Adrenal gland (tissue), 12 donors: Measurements from ENCODE around the gene PKD1. TPM values are rescaled to one million over a fixed set of nuclear protein-coding genes. Genes with fewer than 3 reads are reported as not detected.

Experiments
- DNase-seq, 7 donors: peaks; one replicate each; pipeline ENCODE4 v3.0.0-alpha.2; 2019 to 2020
- H3K27ac ChIP-seq, 5 donors: fragments of 200-600 bp; sonication (generic) in 4 of 5; 1 replicate in 3 of 5; 2 replicates in 2 of 5; pipeline versions ENCODE4 v1.5.1 to v1.8.0; 2016 to 2020; ENCODE audit warnings: mild to moderate bottlenecking in 1 of 5
- H3K27me3 ChIP-seq: fragments of 200-600 bp; 2 replicates; pipeline ENCODE4 v1.8.0; 2021
- H3K36me3 ChIP-seq, 2 donors: fragments of 200-600 bp; replicated peaks in 1 of 2; 1 replicate in 1 of 2; 2 replicates in 1 of 2; pipeline versions ENCODE4 v1.5.1 to v1.8.0; 2018 to 2022
- H3K4me1 ChIP-seq, 2 donors: fragments of 200-600 bp; replicated peaks in 1 of 2; 1 replicate in 1 of 2; 2 replicates in 1 of 2; pipeline versions ENCODE4 v1.5.1 to v1.8.0; 2018 to 2021
- H3K4me3 ChIP-seq, 4 donors: fragments of 200-600 bp; sonication (generic) in 3 of 4; one replicate each; pipeline ENCODE4 v1.5.1; 2016 to 2018
- H3K9me3 ChIP-seq, 3 donors: fragments of 200-600 bp; sonication (generic) in 1 of 3; replicated peaks in 1 of 3; 1 replicate in 2 of 3; 2 replicates in 1 of 3; pipeline versions ENCODE4 v1.5.1 to v1.8.0; 2016 to 2021
- POLR2A ChIP-seq, 2 donors: fragments of 450-650 bp; IDR thresholded peaks; one replicate each; pipeline ENCODE4 v1.6.1; 2017; ENCODE audit warnings: antibody characterized with exemption in 2 of 2, mild to moderate bottlenecking in 2 of 2, moderate library complexity in 1 of 2
- WGBS, 4 donors: extraction: QIAGEN DNeasy Blood & Tissue Kit in 2 of 4; methylation state at CpG; one replicate each; pipeline versions ENCODE4 v1.1.5 to v1.1.7; 2013 to 2017; 5-methylcytosine and 5-hydroxymethylcytosine counted together
- intact Hi-C, 2 donors: fragments of 100-400 bp; cut with DNase I; formaldehyde crosslinking; loops; one replicate each; pipeline versions ENCODE4 v1.14.1 to v1.15.0; 2022 to 2023
- polyA plus RNA-seq, 3 donors: library from polyadenylated mRNA; stranded (reverse); fragments of 200-250 nt in 2 of 3; fragments of 350-450 nt in 1 of 3; fragmentation: Illumina TruSeq in 1 of 3; extraction: RNeasy Lipid Tissue Mini Kit (QIAGEN cat#74804) in 1 of 3; gene quantifications; one replicate each; pipeline ENCODE4 v1.2.3, GENCODE V29; 2013 to 2014
- total RNA-seq, 9 donors: library from RNA; depleted of rRNA in 4 of 9; stranded (reverse); fragments of >200 nt in 4 of 9; fragments of 120-200 nt in 1 of 9; fragmentation: NEBNext Ultra II Directional in 1 of 9; extraction: Animal tissue kit (Norgen Biotek cat#: 25700) in 1 of 9; gene quantifications; one replicate each; pipeline versions ENCODE4 v1.1.0 to v1.2.4, GENCODE V29; 2013 to 2023
- TF ChIP-seq, protein P1 (sequence below), 6 experiments: fragments of 450-650 bp in 4 of 6; fragments of 200-600 bp in 2 of 6; sonication (generic) in 1 of 6; IDR thresholded peaks; 1 replicate in 5 of 6; 2 replicates in 1 of 6; pipeline versions ENCODE4 v1.5.1 to v1.8.0; 2016 to 2021; ENCODE audit warnings: antibody characterized with exemption in 6 of 6, mild to moderate bottlenecking in 2 of 6, moderate library complexity in 1 of 6
- donor health status: healthy with polysubstance abuse.
- donor health status: Bipolar disorder and iron deficiency.
- donor health status: DM: yes; HTN: yes; CAD: no.
- donor health status: DM: no; HTN: no; CAD: no.
- donor health status: DM: no; HTN: no; CAD: no.
- donor health status: DM: yes; HTN: yes; CAD: no.

Gene PKD1
- total and polyA plus RNA-seq, 12 donors = 9.2 to 359 (median 102) TPM

DNA sequence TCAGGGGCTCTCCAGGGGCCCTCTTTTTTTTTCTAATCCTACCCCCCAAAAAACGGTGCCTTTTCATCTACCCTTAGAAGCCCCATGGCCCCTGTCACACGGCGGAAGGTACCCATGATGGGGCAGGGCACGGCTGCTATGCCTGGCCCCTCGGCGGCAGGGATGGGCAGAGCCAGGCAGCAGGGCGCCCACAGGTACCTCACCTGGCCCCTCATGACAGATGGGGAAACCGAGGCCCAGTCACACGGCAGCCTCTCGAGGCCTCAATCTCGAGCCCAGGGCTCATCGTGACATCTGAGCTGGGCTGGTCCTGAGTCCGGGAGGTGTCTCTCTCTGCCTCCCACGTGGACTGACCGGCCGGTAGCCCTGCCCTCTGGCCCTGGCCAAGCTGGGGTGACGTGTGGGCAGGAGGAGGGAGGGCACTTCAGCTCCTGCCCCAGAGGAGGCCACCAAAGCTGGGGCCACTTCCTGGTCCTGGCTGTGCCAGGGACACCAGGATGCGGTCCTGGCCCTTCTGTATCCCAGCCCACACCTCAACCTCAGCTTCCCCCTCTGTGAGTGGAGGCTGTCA is 31.5 kb upstream of the PKD1 start:
- intact Hi-C loops = loop anchor here in 1 of 2 donors (10.0 kb wide), 1 partner anchor 88 kb away; the partner anchor contains the start of gene ECI1
- Histone ChIP-seq H3K36me3 (peaks cover 0 to 25% of the 10 kb centered on the region in 2 donors), H3K4me1 (peaks cover 0 to 11% of the 10 kb centered on the region in 2 donors), H3K27ac (no peak overlapping the region), H3K27me3 (no peaks in the 10 kb centered on the region), H3K4me3 (no peak overlapping the region), H3K9me3 (no peaks in the 10 kb centered on the region)
- WGBS, 4 donors = 78 to 89% (median 86%) methylated on average over 10 to 18 of the region's 18 CpGs
- peak in 1 of 7 donors; percentile 22 for DNase-seq
- TF ChIP-seq POLR2A (IDR thresholded peaks at IDR 0.05) = no peak
- TF ChIP-seq, protein P1, sequence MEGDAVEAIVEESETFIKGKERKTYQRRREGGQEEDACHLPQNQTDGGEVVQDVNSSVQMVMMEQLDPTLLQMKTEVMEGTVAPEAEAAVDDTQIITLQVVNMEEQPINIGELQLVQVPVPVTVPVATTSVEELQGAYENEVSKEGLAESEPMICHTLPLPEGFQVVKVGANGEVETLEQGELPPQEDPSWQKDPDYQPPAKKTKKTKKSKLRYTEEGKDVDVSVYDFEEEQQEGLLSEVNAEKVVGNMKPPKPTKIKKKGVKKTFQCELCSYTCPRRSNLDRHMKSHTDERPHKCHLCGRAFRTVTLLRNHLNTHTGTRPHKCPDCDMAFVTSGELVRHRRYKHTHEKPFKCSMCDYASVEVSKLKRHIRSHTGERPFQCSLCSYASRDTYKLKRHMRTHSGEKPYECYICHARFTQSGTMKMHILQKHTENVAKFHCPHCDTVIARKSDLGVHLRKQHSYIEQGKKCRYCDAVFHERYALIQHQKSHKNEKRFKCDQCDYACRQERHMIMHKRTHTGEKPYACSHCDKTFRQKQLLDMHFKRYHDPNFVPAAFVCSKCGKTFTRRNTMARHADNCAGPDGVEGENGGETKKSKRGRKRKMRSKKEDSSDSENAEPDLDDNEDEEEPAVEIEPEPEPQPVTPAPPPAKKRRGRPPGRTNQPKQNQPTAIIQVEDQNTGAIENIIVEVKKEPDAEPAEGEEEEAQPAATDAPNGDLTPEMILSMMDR (IDR thresholded peaks at IDR 0.05) = no peak

DNA sequence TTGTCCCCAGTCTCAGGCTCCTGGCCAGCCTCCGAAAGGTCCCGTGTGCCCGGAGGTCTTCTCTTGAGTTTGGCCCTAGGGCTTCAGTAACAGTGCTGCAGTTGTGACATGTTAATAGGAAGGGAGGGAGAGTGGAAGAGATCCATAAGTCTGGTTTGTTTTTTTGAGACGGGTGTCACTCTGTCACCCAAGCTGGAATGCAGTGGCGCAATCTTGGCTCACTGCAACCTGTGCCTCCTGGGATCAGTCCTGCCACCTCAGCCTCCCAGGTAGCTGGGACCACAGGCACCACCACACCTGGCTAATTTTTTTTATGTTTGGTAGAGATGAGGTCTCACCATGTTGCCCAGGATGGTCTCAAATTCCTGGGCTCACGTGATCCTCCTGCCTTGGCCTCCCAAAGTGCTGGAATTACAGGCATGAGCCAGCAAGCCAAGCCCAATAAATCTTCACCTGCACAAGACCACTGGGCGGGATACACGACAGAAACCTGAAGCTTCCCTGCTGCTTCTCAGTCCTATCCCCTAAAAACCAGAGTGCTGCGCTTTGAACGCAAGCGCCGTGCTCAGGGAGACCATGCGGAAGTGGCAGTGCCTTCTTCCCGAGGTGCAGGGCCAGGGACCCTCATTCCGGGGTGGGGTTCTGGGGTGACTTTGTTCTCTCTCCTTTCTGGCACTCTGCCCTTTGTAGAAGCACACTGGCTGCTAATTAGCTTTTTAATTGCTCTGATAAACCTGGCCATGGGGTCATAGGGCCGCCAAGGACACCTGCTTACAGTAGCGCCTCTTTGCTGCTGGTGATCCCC is 30.8 kb upstream of the PKD1 start:
- H3K4me1 ChIP-seq = peaks cover 0 to 11% of the 10 kb centered on the region in 2 donors
- no peak for DNase-seq
- H3K9me3 ChIP-seq = no peaks in the 10 kb centered on the region
- TF ChIP-seq, protein P1 (IDR thresholded peaks at IDR 0.05) = no peak
- no peak for TF ChIP-seq POLR2A (IDR thresholded peaks at IDR 0.05)
- 88 to 95% (median 92%) methylated on average over 14 to 17 of the region's 17 CpGs for WGBS, 4 donors
- H3K36me3 ChIP-seq = peaks cover 0 to 18% of the 10 kb centered on the region in 2 donors
- no peak overlapping the region for H3K27ac ChIP-seq
- no peaks in the 10 kb centered on the region for H3K27me3 ChIP-seq
- intact Hi-C loops = loop anchor here in 1 of 2 donors (10.0 kb wide), 1 partner anchor 88 kb away; the partner anchor contains the start of gene ECI1
- H3K4me3 ChIP-seq = no peak overlapping the region

DNA sequence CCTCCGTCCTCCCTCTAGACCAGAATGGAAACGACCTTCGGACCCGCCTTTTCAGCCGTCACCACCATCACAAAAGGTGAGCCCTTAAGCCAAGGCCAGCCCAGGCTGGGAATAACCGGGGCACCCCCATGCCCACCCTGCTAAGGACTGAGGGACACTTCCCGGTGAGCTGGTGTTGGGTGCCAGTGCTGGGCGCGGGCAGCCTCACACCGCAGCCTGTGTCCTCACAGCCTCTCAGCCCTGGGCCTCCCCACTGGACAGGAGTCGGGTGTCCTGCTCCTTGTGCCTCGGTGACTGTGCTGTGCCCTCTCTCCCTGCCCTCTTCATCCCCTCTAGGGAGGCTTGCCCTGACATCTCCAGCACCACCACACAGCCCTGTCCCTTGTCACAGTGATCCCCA is 30.2 kb upstream of the PKD1 start:
- TF ChIP-seq, protein P1 (IDR thresholded peaks at IDR 0.05) = no peak
- no peak for TF ChIP-seq POLR2A (IDR thresholded peaks at IDR 0.05)
- peaks cover 0 to 12% of the 10 kb centered on the region in 2 donors for H3K36me3 ChIP-seq
- no peaks in the 10 kb centered on the region for H3K27me3 ChIP-seq
- no peak overlapping the region for H3K27ac ChIP-seq
- intact Hi-C loops = loop anchor here in 1 of 2 donors (10.0 kb wide), 1 partner anchor 89 kb away; the partner anchor contains the start of gene ECI1
- H3K4me3 ChIP-seq = no peak overlapping the region
- WGBS, 4 donors = 90 to 97% (median 96%) methylated on average over 2 to 12 of the region's 12 CpGs
- DNase-seq = no peak
- no peaks in the 10 kb centered on the region for H3K9me3 ChIP-seq
- H3K4me1 ChIP-seq = peaks cover 0 to 11% of the 10 kb centered on the region in 2 donors

DNA sequence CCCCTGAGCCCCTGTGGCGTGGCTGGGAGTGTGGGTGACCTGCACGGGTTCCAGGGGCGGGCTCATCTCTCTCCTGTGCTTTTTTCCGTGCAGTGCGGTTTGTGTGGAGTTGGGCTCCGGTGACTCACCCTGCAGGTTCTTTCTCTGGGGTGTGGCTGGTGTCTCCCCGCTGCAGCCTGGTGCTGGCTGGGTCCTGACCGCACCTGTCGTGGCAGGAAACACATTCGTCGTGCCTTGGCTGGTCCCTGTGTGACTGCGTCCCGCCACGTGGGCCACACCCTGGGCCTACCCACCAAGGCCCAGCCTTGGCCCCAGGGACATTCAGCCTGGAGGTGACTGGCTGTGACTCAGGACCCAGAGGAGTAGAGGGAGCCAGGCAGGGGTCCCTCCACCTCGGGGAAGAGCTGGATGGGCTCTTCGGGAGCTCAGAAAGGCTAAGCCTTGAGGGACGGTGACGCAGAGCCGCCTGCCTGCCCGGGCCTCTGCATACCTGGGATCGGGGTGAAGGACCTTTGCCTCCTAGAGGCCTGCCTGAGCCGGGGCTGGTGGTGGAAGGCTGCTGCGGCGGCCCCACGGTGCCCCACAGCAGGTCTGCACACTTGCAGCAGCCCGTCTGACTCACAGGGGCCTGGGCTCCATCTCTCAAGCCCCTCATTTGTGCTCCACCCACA is 27.6 kb upstream of the PKD1 start:
- TF ChIP-seq POLR2A (IDR thresholded peaks at IDR 0.05) = no peak
- TF ChIP-seq, protein P1 (IDR thresholded peaks at IDR 0.05) = no peak
- peak in 1 of 7 donors; percentile 41 for DNase-seq
- H3K9me3 ChIP-seq = no peaks in the 10 kb centered on the region
- intact Hi-C loops = loop anchor here in 1 of 2 donors (10.0 kb wide), 1 partner anchor 91 kb away; the partner anchor contains the start of gene ECI1
- H3K36me3 ChIP-seq = peaks cover 0 to 12% of the 10 kb centered on the region in 2 donors
- WGBS, 4 donors = 64 to 74% (median 69%) methylated on average over 9 to 26 of the region's 26 CpGs
- no peaks in the 10 kb centered on the region for H3K27me3 ChIP-seq
- peak overlapping the region in 1 of 5 donors; percentile 12 for H3K27ac ChIP-seq
- H3K4me1 ChIP-seq = peaks cover 0 to 25% of the 10 kb centered on the region in 2 donors
- H3K4me3 ChIP-seq = no peak overlapping the region
